ENCODE data around the gene NUP214.

DNA sequence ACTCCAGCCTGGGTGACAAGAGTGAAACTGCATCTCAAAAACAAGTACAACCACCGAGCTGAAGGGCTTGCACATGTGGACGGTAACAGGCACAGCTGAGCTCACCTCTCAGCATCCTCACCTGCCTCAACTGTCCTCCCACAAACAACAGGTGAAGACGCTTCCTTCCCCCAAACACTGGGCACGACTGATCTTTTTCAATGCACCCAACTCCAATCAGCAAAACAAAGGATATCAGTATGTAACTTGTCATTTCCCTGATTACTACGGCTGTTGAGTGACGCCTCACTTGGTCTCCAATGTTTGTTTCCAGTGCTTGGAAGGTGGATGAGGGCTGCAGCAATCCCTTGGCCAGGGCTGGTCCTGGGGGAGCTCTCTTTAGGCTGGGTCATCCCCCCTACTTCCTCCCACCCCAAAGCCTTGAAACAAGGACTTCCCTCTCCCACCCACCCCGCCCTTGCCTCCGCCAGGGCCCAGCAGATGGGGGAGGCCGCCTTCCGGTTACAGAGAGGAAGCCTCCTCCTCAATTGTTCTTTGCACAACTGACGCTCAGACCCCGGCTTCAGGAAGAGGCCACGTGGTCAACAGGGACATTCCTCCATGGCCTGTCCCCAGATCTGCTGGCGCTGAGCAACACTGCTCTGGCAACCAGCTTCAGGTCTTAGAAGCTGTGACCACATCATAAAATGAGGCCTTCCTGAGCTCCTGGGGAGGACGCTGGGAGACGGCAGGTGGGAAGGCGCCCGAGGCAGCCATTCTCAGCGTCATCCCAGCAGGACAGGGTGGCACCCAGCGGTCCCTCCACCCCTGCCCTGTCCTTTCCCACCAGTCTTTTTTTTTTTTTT lies 145.0 kb downstream of the NUP214 start:
- TF ChIP-seq POLR2AphosphoS5 (IDR thresholded peaks at IDR 0.05; ENCODE audit: low read depth, low read length) (no peak), TAF1 (IDR thresholded peaks at IDR 0.05; ENCODE audit: borderline replicate concordance, low read depth, low read length) (no peak), POLR2A (IDR thresholded peaks at IDR 0.05; ENCODE audit: low read depth, low read length) (peak; percentile 47; the same call in 1 of the 2 replicates)
